Astrocyte of the cerebellum (primary cell): ENCODE measurements around the gene TRPV4.

Experiments
- DNase-seq: peaks from one replicate; pipeline ENCODE4 v3.0.0-alpha.2; 2011; ENCODE audit warnings: low read depth
- H3K4me3 ChIP-seq: 2 replicates; pipeline ENCODE4 v1.5.1; 2011; ENCODE audit warnings: mild to moderate bottlenecking, low read depth, low read length, moderate library complexity
- CTCF ChIP-seq: IDR thresholded peaks from 2 replicates; pipeline ENCODE4 v1.5.1; 2012; ENCODE audit warnings: low read length, low read depth, moderate library complexity, mild to moderate bottlenecking; ENCODE audit errors: missing control alignments
- in situ Hi-C: cut with HindIII; loops from 2 replicates; pipeline ENCODE4 v1.10.0; 2017; ENCODE audit warnings: low sequenced_read_pairs

Gene TRPV4

GRCh38 chr12:109793411-109793810 lies 39.8 kb downstream of the TRPV4 start:
- no peak overlapping the region for H3K4me3 ChIP-seq
- in situ Hi-C loops = loop anchor here (25.0 kb wide), 1 partner anchor 256 kb away; no protein-coding TSS in a partner anchor
- no peak for DNase-seq
- no peak for TF ChIP-seq CTCF

GRCh38 chr12:109792992-109793391 lies 40.2 kb downstream of the TRPV4 start:
- DNase-seq = no peak
- in situ Hi-C loops = loop anchor here (25.0 kb wide), 1 partner anchor 256 kb away; no protein-coding TSS in a partner anchor
- H3K4me3 ChIP-seq = no peak overlapping the region
- TF ChIP-seq CTCF = no peak

DNA sequence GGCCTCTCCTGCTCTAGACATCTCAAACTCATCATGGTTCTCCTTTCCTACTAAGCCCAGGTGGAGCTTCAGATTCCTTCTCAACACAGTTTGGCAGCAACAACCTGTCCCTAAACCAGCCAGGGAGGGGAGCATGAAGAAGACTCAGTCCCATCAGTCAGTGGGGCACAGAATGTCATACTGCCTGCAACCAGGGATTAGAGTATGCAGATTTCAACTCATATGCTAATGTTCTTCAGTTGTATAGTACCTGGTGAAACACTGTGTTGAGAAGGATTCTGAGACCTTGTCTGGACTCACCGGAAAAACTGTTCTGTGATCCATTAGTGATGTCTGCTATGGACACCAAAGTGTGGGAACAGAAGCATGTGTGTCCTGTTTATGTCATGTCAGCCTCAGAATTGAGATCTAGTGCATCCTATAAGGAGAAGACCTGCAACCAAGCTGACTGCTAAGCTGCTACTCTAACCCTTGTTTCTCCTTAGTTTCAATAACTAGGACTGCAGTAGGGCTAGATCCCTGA lies 43.6 kb downstream of the TRPV4 start:
- no peak for TF ChIP-seq CTCF
- in situ Hi-C loops = loop anchor here (25.0 kb wide), 1 partner anchor 252 kb away; no protein-coding TSS in a partner anchor
- DNase-seq = no peak
- no peak overlapping the region for H3K4me3 ChIP-seq

- in situ Hi-C loops = loop anchor here (25.0 kb wide), 1 partner anchor 249 kb away; no protein-coding TSS in a partner anchor
- DNase-seq = no peak
- H3K4me3 ChIP-seq = no peak overlapping the region
- no peak for TF ChIP-seq CTCF
These were observed 46.4 kb downstream of the TRPV4 start for GRCh38 chr12:109786799-109787198.

GRCh38 chr12:109785854-109786253 lies 47.3 kb downstream of the TRPV4 start:
- DNase-seq = no peak
- no peak for TF ChIP-seq CTCF

DNA sequence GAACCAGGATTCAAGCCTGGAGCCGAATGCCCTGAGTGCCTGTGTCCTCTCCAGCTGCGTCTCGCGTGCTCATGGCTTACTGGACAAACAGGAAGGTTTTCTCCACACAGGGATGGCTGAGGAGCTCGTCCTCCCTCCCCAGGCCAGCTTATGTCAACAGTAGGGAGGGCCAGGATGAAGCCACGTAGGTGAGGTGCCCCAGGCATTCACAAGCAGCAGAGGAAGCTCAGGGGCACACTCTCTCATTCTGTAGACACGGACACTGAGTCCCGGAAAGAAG lies 49.3 kb downstream of the TRPV4 start:
- DNase-seq = no peak
- no peak overlapping the region for H3K4me3 ChIP-seq
- in situ Hi-C loops = loop anchor here (25.0 kb wide), 1 partner anchor 247 kb away; no protein-coding TSS in a partner anchor
- no peak for TF ChIP-seq CTCF

More at GRCh38 chr12:109785854-109786253, 47.3 kb downstream of the TRPV4 start:
- in situ Hi-C loops = loop anchor here (25.0 kb wide), 1 partner anchor 249 kb away; no protein-coding TSS in a partner anchor
- H3K4me3 ChIP-seq = no peak overlapping the region
